Loucy (cell line): ENCODE data around the gene C20orf202.

Experiments
- H2AFZ ChIP-seq: fragments of 200-600 bp; sonication (generic); 2 replicates; pipeline ENCODE4 v1.6.0; 2016; ENCODE audit warnings: antibody characterized with exemption, mild to moderate bottlenecking, low read length, moderate library complexity
- H3F3A ChIP-seq: fragments of 200-600 bp; 2 replicates; pipeline ENCODE4 v1.6.0; 2016; ENCODE audit warnings: antibody characterized with exemption, low read depth, mild to moderate bottlenecking
- H3K27me3 ChIP-seq: fragments of 200-600 bp; sonication (generic); 2 replicates; pipeline ENCODE4 v1.6.1; 2014; ENCODE audit warnings: low read length, mild to moderate bottlenecking; ENCODE audit not compliant: insufficient read depth, poor library complexity, severe bottlenecking
- H3K36me3 ChIP-seq: fragments of 200-600 bp; sonication (generic); 2 replicates; pipeline ENCODE4 v1.6.1; 2016; ENCODE audit warnings: low read length; ENCODE audit not compliant: insufficient read depth
- H3K4me1 ChIP-seq: fragments of 200-600 bp; sonication (generic); 2 replicates; pipeline ENCODE4 v1.5.1; 2014; ENCODE audit warnings: low read length, mild to moderate bottlenecking; ENCODE audit not compliant: insufficient read depth, poor library complexity, severe bottlenecking
- H3K4me2 ChIP-seq: fragments of 200-600 bp; sonication (generic); 2 replicates; pipeline ENCODE4 v1.6.0; 2014; ENCODE audit warnings: antibody characterized with exemption, low read length, low read depth, mild to moderate bottlenecking; ENCODE audit not compliant: poor library complexity, severe bottlenecking
- H3K4me3 ChIP-seq: fragments of 200-600 bp; sonication (generic); 2 replicates; pipeline ENCODE4 v1.5.1; 2014; ENCODE audit warnings: low read length, mild to moderate bottlenecking, mixed read lengths; ENCODE audit not compliant: poor library complexity, severe bottlenecking
- H3K79me2 ChIP-seq: fragments of 200-600 bp; sonication (generic); 2 replicates; pipeline ENCODE4 v1.6.1; 2014; ENCODE audit warnings: low read length; ENCODE audit not compliant: insufficient read depth
- H3K9ac ChIP-seq: fragments of 200-600 bp; sonication (generic); 2 replicates; pipeline ENCODE4 v1.6.0; 2014; ENCODE audit warnings: mild to moderate bottlenecking, low read depth, low read length, moderate library complexity; ENCODE audit not compliant: poor library complexity, severe bottlenecking
- H3K9me2 ChIP-seq: fragments of 200-600 bp; sonication (generic); replicated peaks from 2 replicates; pipeline ENCODE4 v1.6.1; 2016; ENCODE audit warnings: low read depth, low read length, mixed read lengths
- H3K9me3 ChIP-seq: fragments of 200-600 bp; sonication (generic); 2 replicates; pipeline ENCODE4 v1.6.1; 2014; ENCODE audit warnings: mild to moderate bottlenecking, antibody characterized with exemption, low read length, low read depth; ENCODE audit not compliant: insufficient read depth
- H4K20me1 ChIP-seq: fragments of 200-600 bp; sonication (generic); 2 replicates; pipeline ENCODE4 v1.6.0; 2014; ENCODE audit warnings: antibody characterized with exemption, low read length, mild to moderate bottlenecking; ENCODE audit not compliant: insufficient read depth, poor library complexity, severe bottlenecking
- CTCF ChIP-seq: fragments of 200-600 bp; sonication (generic); conservative IDR thresholded peaks from 2 replicates; pipeline ENCODE4 v1.5.1; 2014; ENCODE audit warnings: mild to moderate bottlenecking, antibody characterized with exemption, low read length
- EZH2phosphoT487 ChIP-seq: fragments of 200-600 bp; IDR thresholded peaks from 2 replicates; pipeline ENCODE4 v1.6.1; 2018; ENCODE audit warnings: antibody characterized with exemption, mild to moderate bottlenecking, moderate library complexity, borderline replicate concordance

The C20orf202 gene

GRCh38 chr20:1155342-1155741, 47.9 kb upstream of the C20orf202 start:
- no peak overlapping the region for H3K4me3 ChIP-seq
- no peaks in the 10 kb centered on the region for H3K9me2 ChIP-seq
- peaks cover 9% of the 10 kb centered on the region for H3K4me1 ChIP-seq
- TF ChIP-seq EZH2phosphoT487 (no peak), CTCF (no peak)
- no peaks in the 10 kb centered on the region for H3K9me3 ChIP-seq
- H3K9ac ChIP-seq = no peak overlapping the region
- no peak overlapping the region for H3K4me2 ChIP-seq
- no peak overlapping the region for H2AFZ ChIP-seq
- H3K27me3 ChIP-seq = no peaks in the 10 kb centered on the region
- no peaks in the 10 kb centered on the region for H4K20me1 ChIP-seq
- H3K36me3 ChIP-seq = peaks cover 37% of the 10 kb centered on the region; the same call in 1 of the 2 replicates
- no peaks in the 10 kb centered on the region for H3K79me2 ChIP-seq
- H3F3A ChIP-seq = no peaks in the 10 kb centered on the region

GRCh38 chr20:1160496-1160895, 42.8 kb upstream of the C20orf202 start:
- Histone ChIP-seq H3K4me1 (peaks cover 2% of the 10 kb centered on the region), H2AFZ (no peak overlapping the region)

GRCh38 chr20:1160991-1161390, 42.3 kb upstream of the C20orf202 start:
- Histone ChIP-seq H3K4me2 (no peak overlapping the region), H3K27me3 (no peaks in the 10 kb centered on the region), H2AFZ (no peak overlapping the region), H4K20me1 (no peaks in the 10 kb centered on the region), H3K9me3 (no peaks in the 10 kb centered on the region), H3K4me1 (peaks cover 4% of the 10 kb centered on the region), H3K79me2 (no peaks in the 10 kb centered on the region), H3K9me2 (no peaks in the 10 kb centered on the region), H3K9ac (no peak overlapping the region), H3K4me3 (no peak overlapping the region), H3K36me3 (peaks cover 60% of the 10 kb centered on the region; the same call in 1 of the 2 replicates), H3F3A (no peaks in the 10 kb centered on the region)
- TF ChIP-seq CTCF (no peak), EZH2phosphoT487 (no peak)

More at GRCh38 chr20:1160496-1160895, 42.8 kb upstream of the C20orf202 start:
- H3F3A ChIP-seq = no peaks in the 10 kb centered on the region
- peaks cover 59% of the 10 kb centered on the region; the same call in 1 of the 2 replicates for H3K36me3 ChIP-seq
- H3K4me2 ChIP-seq = no peak overlapping the region
- no peaks in the 10 kb centered on the region for H3K9me3 ChIP-seq
- no peaks in the 10 kb centered on the region for H3K9me2 ChIP-seq
- no peak overlapping the region for H3K4me3 ChIP-seq
- H3K27me3 ChIP-seq = no peaks in the 10 kb centered on the region
- TF ChIP-seq CTCF = no peak
- no peak for TF ChIP-seq EZH2phosphoT487
- H3K9ac ChIP-seq = no peak overlapping the region
- no peaks in the 10 kb centered on the region for H4K20me1 ChIP-seq
- H3K79me2 ChIP-seq = no peaks in the 10 kb centered on the region
